ENCODE results near the gene DYSF.
"Not testable (repeated sequence)": the region's sequence is repeated elsewhere in the genome, so short reads cannot be mapped to it uniquely, and the experiment has no call there.

DYSF gene

GRCh38 chr2:71428472-71429383, 24.6 kb upstream of the DYSF start:
- no peaks in the 10 kb centered on the region for H3K4me1 ChIP-seq (ENCODE audit: control insufficient read depth, insufficient read depth, low read length)
- no peak overlapping the region for H3K4me3 ChIP-seq (ENCODE audit: low read length)
- no peaks in the 10 kb centered on the region for H3K9me3 ChIP-seq (ENCODE audit: control insufficient read depth, insufficient read depth, low read length)
- no peaks in the 10 kb centered on the region for H3K27me3 ChIP-seq (ENCODE audit: control insufficient read depth, insufficient read depth, low read length)
- H3K36me3 ChIP-seq (ENCODE audit: control insufficient read depth, insufficient read depth, low read length), result no peaks in the 10 kb centered on the region; the same call in 1 of the 2 replicates
- WGBS (ENCODE audit: insufficient coverage, insufficient read length), result no CpG with 5 or more reads among the region's 3 CpGs
- DNase-seq (ENCODE audit: low read depth, low spot score), result no peak
- H3K27ac ChIP-seq (ENCODE audit: low read length), result no peak overlapping the region

- DNase-seq (ENCODE audit: low read depth, low spot score); H3K27me3 ChIP-seq (ENCODE audit: control insufficient read depth, insufficient read depth, low read length); H3K4me3 ChIP-seq (ENCODE audit: low read length); H3K4me1 ChIP-seq (ENCODE audit: control insufficient read depth, insufficient read depth, low read length); H3K9me3 ChIP-seq (ENCODE audit: control insufficient read depth, insufficient read depth, low read length); H3K27ac ChIP-seq (ENCODE audit: low read length); H3K36me3 ChIP-seq (ENCODE audit: control insufficient read depth, insufficient read depth, low read length): not testable (repeated sequence)
- WGBS (ENCODE audit: insufficient coverage, insufficient read length), result no CpG with 5 or more reads among the region's 5 CpGs
These were observed 8.2 kb upstream of the DYSF start for GRCh38 chr2:71445142-71445541.

GRCh38 chr2:71446505-71446904, 6.9 kb upstream of the DYSF start:
- Histone ChIP-seq H3K4me1 (ENCODE audit: control insufficient read depth, insufficient read depth, low read length) (no peaks in the 10 kb centered on the region; the same call in 1 of the 2 replicates), H3K36me3 (ENCODE audit: control insufficient read depth, insufficient read depth, low read length) (no peaks in the 10 kb centered on the region), H3K27me3 (ENCODE audit: control insufficient read depth, insufficient read depth, low read length) (no peaks in the 10 kb centered on the region), H3K4me3 (ENCODE audit: low read length) (no peak overlapping the region), H3K27ac (ENCODE audit: low read length) (no peak overlapping the region), H3K9me3 (ENCODE audit: control insufficient read depth, insufficient read depth, low read length) (no peaks in the 10 kb centered on the region)
- no CpG with 5 or more reads among the region's 1 CpG for WGBS (ENCODE audit: insufficient coverage, insufficient read length)
- DNase-seq (ENCODE audit: low read depth, low spot score), result no peak

GRCh38 chr2:71449343-71449742, 4.0 kb upstream of the DYSF start:
- Histone ChIP-seq H3K4me3 (ENCODE audit: low read length) (no peak overlapping the region), H3K9me3 (ENCODE audit: control insufficient read depth, insufficient read depth, low read length) (no peaks in the 10 kb centered on the region), H3K36me3 (ENCODE audit: control insufficient read depth, insufficient read depth, low read length) (no peaks in the 10 kb centered on the region), H3K4me1 (ENCODE audit: control insufficient read depth, insufficient read depth, low read length) (no peaks in the 10 kb centered on the region; the same call in 1 of the 2 replicates), H3K27me3 (ENCODE audit: control insufficient read depth, insufficient read depth, low read length) (no peaks in the 10 kb centered on the region; the same call in 1 of the 2 replicates), H3K27ac (ENCODE audit: low read length) (no peak overlapping the region)
- DNase-seq (ENCODE audit: low read depth, low spot score), result no peak
- WGBS (ENCODE audit: insufficient coverage, insufficient read length), result no CpG with 5 or more reads among the region's 3 CpGs

- no peak overlapping the region for H3K4me3 ChIP-seq (ENCODE audit: low read length)
- H3K9me3 ChIP-seq (ENCODE audit: control insufficient read depth, insufficient read depth, low read length), result no peaks in the 10 kb centered on the region
- H3K36me3 ChIP-seq (ENCODE audit: control insufficient read depth, insufficient read depth, low read length), result no peaks in the 10 kb centered on the region
- peaks cover 4% of the 10 kb centered on the region; the same call in 1 of the 2 replicates for H3K27me3 ChIP-seq (ENCODE audit: control insufficient read depth, insufficient read depth, low read length)
- no peak for DNase-seq (ENCODE audit: low read depth, low spot score)
- H3K4me1 ChIP-seq (ENCODE audit: control insufficient read depth, insufficient read depth, low read length), result peaks cover 10% of the 10 kb centered on the region
- no peak overlapping the region for H3K27ac ChIP-seq (ENCODE audit: low read length)
- no CpG with 5 or more reads among the region's 4 CpGs for WGBS (ENCODE audit: insufficient coverage, insufficient read length)
These were observed 1.7 kb upstream of the DYSF start for GRCh38 chr2:71451705-71452104.

- H3K27ac ChIP-seq (ENCODE audit: low read length), result no peak overlapping the region
- peaks cover 11% of the 10 kb centered on the region for H3K4me1 ChIP-seq (ENCODE audit: control insufficient read depth, insufficient read depth, low read length)
- no peak for DNase-seq (ENCODE audit: low read depth, low spot score)
- no CpG with 5 or more reads among the region's 2 CpGs for WGBS (ENCODE audit: insufficient coverage, insufficient read length)
- H3K9me3 ChIP-seq (ENCODE audit: control insufficient read depth, insufficient read depth, low read length), result no peaks in the 10 kb centered on the region
- peaks cover 4% of the 10 kb centered on the region; the same call in 1 of the 2 replicates for H3K27me3 ChIP-seq (ENCODE audit: control insufficient read depth, insufficient read depth, low read length)
- H3K4me3 ChIP-seq (ENCODE audit: low read length), result no peak overlapping the region
- no peaks in the 10 kb centered on the region for H3K36me3 ChIP-seq (ENCODE audit: control insufficient read depth, insufficient read depth, low read length)
These were observed 796 bp upstream of the DYSF start for GRCh38 chr2:71452565-71452964.

GRCh38 chr2:71454221-71455010, 1.1 kb downstream of the DYSF start:
- Histone ChIP-seq H3K36me3 (ENCODE audit: control insufficient read depth, insufficient read depth, low read length) (no peaks in the 10 kb centered on the region), H3K4me3 (ENCODE audit: low read length) (peak overlapping the region; percentile 45; the same call in 1 of the 2 replicates), H3K4me1 (ENCODE audit: control insufficient read depth, insufficient read depth, low read length) (peaks cover 11% of the 10 kb centered on the region), H3K9me3 (ENCODE audit: control insufficient read depth, insufficient read depth, low read length) (no peaks in the 10 kb centered on the region), H3K27me3 (ENCODE audit: control insufficient read depth, insufficient read depth, low read length) (peaks cover 4% of the 10 kb centered on the region; the same call in 1 of the 2 replicates), H3K27ac (ENCODE audit: low read length) (no peak overlapping the region)
- no CpG with 5 or more reads among the region's 17 CpGs for WGBS (ENCODE audit: insufficient coverage, insufficient read length)
- DNase-seq (ENCODE audit: low read depth, low spot score), result no peak

GRCh38 chr2:71455011-71455740, 1.8 kb downstream of the DYSF start:
- peaks cover 4% of the 10 kb centered on the region; the same call in 1 of the 2 replicates for H3K27me3 ChIP-seq (ENCODE audit: control insufficient read depth, insufficient read depth, low read length)
- H3K9me3 ChIP-seq (ENCODE audit: control insufficient read depth, insufficient read depth, low read length), result no peaks in the 10 kb centered on the region
- H3K27ac ChIP-seq (ENCODE audit: low read length), result no peak overlapping the region
- no peak for DNase-seq (ENCODE audit: low read depth, low spot score)
- no peak overlapping the region for H3K4me3 ChIP-seq (ENCODE audit: low read length)
- WGBS (ENCODE audit: insufficient coverage, insufficient read length), result no CpG with 5 or more reads among the region's 8 CpGs
- H3K36me3 ChIP-seq (ENCODE audit: control insufficient read depth, insufficient read depth, low read length), result no peaks in the 10 kb centered on the region
- peaks cover 11% of the 10 kb centered on the region for H3K4me1 ChIP-seq (ENCODE audit: control insufficient read depth, insufficient read depth, low read length)

GRCh38 chr2:71455741-71456569, 2.6 kb downstream of the DYSF start:
- Histone ChIP-seq H3K27ac (ENCODE audit: low read length) (no peak overlapping the region), H3K4me1 (ENCODE audit: control insufficient read depth, insufficient read depth, low read length) (peaks cover 12% of the 10 kb centered on the region), H3K27me3 (ENCODE audit: control insufficient read depth, insufficient read depth, low read length) (peaks cover 4% of the 10 kb centered on the region; the same call in 1 of the 2 replicates), H3K9me3 (ENCODE audit: control insufficient read depth, insufficient read depth, low read length) (no peaks in the 10 kb centered on the region), H3K4me3 (ENCODE audit: low read length) (no peak overlapping the region), H3K36me3 (ENCODE audit: control insufficient read depth, insufficient read depth, low read length) (no peaks in the 10 kb centered on the region)
- no CpG with 5 or more reads among the region's 6 CpGs for WGBS (ENCODE audit: insufficient coverage, insufficient read length)
- DNase-seq (ENCODE audit: low read depth, low spot score), result no peak

Measured in iPS DF 6.9 (cell line).